HG02798 (cell line): ENCODE measurements around the gene MYO1F.
"Not testable (repeated sequence)": the region's sequence is repeated elsewhere in the genome, so short reads cannot be mapped to it uniquely, and the experiment has no call there.

ENCODE experiments used
- ATAC-seq: cut with Tn5 transposase; IDR thresholded peaks from one replicate; pipeline ENCODE4 v1.9.1; 2021; ENCODE audit warnings: mild to moderate bottlenecking; ENCODE audit not compliant: unreplicated experiment, poor library complexity

Gene MYO1F

DNA sequence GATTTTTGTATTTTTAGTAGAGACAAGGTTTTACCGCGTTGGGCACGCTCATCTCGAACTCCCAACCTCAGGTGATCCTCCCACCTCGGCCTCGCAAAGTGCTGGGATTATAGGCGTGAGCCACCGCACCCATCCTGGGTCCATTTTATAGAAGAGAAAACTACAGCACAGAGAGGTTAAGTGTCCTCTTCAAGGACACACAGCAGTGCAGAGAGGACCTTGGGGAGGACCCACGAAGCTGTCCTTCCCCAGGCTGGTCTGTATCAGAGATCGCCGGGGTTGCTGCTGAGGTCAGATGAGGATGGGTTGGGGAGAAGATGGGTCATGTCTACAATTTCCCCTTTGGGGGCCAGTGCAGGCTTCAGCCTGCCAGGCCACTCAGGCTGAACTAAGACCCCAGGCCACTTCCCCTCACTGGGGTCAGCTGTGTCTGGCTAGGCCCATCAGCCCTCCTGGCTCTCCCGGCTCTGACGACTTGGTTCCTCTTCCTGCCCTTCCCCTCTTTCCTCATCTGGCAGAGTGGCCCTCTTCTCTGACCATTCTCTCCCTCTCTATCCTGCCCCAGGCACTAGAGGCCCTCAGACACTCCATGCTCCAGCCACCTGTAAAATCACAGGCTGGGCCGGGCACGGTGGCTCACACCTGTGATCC is 9.6 kb downstream of the MYO1F start:
- no peak for ATAC-seq

DNA sequence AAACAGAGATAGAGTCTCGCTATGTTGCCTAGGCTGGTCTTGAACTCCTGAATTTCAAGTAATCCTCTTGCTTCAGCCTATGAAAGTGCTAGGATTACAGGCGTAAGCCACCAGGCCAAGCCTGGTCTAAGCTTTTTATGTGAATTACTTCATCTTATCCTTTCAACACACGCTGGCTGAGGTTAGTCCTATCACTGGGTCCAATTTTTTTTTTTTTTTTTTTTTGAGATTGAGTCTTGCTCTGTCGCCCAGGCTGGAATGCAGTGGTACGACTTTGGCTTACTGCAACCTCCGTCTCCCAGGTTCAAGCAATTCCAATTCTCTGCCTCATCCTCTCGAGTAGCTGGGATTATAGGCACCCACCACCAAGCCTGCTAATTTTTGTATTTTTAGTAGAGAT is 10.4 kb downstream of the MYO1F start:
- ATAC-seq: no peak

DNA sequence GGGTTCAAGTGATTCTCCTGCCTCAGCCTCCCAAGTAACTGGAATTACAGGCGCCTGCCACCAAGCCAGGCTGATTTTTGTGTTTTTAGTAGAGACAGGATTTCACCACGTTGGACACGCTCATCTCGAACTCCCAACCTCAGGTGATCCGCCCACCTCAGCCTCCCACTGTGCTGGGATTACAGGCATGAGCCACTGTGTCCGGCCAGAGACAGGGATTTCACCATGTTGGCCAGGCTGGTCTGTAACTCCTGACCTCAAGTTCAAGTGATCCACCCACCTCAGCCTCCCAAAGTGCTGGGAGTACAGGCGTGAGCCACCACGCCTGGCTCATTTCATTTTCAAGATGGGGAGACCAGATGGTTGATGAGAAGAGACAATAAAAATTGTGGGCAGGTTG is 12.4 kb downstream of the MYO1F start:
- not testable (repeated sequence) for ATAC-seq

DNA sequence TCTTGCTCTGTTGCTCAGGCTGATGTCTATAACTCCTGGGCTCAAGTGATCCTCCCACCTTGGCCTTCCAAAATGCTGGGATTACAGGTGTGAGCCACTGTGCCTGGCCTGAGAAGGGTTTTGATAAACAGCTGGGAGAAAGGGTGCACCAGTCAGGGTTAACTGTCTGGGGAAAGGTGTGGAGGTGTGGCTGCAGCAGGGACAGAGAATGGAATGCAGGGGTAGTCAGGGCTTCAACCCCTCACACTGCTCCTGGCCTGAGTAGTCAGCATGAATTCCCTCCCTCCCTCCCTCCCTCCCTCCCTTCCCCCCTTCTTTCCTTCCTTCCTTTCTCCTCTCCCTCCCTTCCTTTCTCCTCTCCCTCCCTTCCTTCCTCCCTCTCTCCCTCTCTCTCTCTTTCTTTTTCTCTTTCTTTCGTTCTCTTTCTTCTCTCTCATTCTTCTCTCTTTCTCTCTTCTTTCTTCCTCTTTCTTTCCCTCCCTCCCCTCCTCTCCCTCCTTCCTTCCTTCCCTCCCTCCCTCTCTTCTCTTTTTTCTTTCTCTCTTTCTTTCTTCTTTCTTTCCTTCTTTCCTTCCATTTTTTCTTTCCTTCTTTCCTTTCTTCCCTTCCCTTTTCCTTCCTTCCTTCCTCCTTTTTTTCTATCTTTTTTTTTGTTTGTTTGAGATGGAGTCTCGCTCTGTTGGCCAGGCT is 16.0 kb downstream of the MYO1F start:
- no peak for ATAC-seq

DNA sequence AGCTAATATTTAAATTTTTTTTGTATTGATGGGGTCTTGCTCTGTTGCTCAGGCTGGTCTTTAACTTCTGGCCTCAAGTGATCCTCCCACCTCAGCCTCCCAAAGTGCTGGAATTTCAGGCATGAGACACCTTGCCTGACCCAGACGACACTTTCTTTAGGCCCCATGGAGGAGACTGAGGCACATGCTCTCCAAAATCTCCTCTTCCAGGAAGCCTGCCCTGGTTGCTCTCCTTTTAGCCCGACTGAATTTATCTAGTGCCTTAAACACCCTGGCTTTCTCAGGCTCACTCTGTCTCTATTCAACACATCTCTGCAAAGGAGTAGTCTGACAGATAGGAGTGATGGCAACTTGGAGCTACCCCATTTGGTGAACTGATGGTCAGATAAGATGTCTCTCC is 18.9 kb downstream of the MYO1F start:
- no peak for ATAC-seq

DNA sequence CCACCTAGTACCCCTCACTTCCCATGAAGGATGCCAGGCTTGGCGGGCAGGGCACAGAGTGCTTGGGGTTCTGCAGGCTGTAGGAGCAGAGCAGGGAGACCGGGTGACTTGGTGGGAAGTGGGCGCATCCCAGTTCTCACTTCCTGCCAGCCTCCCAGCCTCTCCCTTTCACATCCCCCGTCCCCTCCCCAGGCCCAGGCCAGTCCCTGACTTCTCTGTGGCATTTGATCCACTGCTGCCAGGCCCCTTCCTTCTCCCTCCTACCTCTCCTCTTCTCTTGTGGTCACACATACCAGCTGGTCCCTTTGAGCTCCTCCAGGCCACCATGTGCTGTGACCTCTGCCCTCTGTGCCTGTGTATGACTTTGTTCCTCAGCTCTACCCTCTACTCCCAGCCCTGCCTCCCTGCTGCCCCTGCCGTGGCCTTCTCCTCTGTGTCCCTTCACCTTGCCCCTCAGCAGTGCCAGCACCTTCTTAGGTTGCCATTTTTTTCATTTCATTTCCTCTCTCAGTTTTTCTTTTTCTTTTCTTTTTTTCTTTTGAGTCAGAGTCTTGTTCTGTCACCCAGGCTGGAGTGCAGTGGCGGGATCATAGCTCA is 19.5 kb downstream of the MYO1F start:
- ATAC-seq: no peak

DNA sequence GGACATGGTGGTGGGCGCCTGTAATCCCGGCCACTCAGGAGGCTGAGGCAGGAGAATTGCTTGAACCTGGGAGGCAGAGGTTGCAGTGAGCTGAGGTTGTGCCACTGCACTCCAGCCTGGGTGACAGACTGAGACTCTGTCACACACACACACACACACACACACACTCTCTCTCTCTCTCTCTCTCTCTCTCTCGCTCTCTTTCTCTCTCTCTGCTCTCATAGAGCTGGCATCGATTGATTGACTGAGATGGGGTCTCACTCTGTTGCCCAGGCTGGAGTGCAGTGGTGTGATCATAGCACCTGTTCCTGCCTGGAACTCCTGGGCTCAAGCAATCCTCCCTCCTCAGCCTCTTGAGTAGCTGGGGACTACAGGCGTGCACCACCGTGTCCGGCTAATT is 23.5 kb downstream of the MYO1F start:
- ATAC-seq: not testable (repeated sequence)

DNA sequence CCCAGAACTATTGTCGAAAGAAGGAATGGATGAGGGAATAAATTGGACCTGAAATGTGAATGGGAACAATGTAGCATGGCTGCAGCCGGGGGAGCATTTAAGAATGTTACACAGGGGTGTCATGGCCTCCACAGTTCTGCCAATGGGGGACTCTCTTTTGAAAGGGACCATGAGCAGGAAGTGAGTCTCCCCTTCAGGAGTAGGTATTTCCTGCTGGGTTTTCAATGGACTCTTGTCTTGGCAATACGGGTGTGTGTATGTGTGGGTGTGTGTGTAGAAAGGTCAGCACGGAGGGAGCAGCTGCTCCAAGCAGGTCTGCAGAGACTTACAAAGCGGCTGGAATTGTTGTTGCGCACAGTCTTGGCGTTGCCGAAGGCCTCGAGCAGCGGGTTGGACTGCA is 24.4 kb downstream of the MYO1F start:
- ATAC-seq: no peak

DNA sequence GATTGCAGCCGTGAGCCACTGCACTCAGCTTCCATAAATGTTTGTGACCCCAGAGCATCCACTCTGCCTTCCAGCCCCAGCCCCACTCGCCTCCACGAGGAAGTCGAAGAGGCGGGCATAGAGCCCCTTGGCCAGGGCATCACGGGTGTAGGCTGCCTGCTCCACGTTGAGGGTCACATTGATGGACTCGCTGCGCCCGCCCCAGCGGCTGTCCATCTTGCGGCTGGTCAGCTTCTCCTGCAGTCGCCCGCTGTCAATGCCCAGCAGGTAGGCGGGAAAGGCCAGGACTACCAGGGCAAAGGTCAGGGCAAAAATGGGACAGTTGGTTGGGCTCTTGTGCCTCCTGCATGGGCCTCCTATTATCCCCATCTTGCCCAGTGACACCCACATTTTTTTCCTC is 27.2 kb downstream of the MYO1F start:
- no peak for ATAC-seq

DNA sequence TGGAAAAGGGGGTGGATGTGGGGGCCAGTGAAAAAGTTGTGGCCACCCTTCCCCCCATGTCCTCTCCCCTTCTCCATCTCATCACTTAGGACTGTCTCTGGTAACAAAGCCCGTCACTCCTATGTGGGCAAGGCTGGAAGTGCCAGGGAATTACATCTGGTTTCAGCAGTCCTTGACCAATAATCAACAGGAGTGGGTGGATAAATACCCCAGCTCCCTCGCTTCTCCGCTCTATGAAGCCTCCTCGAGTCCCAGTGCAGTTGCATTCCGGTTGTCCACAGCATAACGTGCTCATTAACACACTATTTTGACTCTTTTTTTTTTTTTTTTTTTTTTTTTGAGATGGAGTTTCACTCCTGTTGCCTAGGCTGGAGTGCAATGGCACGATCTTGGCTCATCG is 31.5 kb downstream of the MYO1F start:
- ATAC-seq: no peak

DNA sequence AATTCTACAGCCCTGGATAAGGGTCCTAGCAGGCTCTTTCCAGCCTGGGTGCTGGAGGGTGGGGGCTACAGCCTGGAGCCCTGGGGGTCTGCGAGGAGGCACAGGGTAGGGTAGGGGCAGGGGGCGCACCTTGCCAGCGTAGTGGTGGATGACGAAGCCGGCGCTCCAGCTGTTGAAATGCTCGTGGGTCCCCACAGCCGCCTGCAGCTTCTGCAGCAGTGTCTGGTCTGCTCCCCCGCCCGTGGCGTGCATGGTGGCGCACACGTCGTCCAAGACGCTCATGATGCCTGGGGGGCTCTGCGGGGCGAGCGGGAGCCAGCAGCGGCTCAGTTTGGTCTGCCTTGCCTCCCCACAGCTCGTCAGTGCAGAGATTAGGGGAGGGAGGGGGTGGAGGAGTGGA is 33.1 kb downstream of the MYO1F start:
- ATAC-seq: no peak

DNA sequence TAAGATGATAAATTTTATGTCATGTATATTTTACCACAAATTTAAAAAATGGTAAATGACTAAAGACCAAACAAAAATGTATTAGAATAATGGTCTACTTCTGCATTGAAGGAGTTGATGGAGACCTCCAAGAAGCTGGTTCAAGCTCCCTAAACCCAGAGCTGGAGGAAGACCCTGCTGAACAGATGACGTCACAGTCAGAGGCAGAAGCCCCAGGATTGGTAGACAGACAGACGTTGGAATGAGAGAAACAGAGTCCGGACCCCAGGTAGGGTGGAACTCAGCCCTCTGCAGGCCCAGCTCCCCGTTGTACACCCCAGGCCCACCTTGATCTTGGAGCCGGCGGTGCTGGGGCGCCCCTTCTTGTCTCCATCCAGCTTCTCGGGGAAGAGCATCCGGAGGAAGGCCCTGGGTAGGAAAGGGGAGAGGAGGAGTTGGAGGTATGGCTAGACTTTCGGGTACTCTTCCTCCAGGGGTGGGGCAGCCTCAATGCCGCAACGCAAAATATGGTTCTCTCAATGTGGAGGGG is 37.6 kb downstream of the MYO1F start:
- ATAC-seq: no peak

DNA sequence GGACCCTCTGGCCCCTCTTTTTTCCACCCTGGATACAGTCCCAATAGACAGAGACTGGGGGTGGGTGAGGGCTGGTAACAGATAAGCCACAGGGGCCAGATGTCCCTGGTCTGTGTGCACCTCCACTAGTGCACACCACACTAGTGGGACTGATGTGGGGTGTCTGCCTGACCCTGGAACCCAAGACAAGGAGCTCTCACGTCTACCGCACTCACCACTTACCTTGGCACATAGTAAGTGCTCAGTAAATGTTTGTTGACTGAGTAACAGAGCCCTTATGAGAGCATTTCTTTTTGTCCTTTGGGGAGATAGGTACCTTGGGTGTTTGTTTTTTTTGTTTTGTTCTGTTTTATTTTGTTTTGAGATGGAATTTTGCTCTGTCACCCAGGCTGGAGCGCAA is 40.1 kb downstream of the MYO1F start:
- ATAC-seq: no peak

DNA sequence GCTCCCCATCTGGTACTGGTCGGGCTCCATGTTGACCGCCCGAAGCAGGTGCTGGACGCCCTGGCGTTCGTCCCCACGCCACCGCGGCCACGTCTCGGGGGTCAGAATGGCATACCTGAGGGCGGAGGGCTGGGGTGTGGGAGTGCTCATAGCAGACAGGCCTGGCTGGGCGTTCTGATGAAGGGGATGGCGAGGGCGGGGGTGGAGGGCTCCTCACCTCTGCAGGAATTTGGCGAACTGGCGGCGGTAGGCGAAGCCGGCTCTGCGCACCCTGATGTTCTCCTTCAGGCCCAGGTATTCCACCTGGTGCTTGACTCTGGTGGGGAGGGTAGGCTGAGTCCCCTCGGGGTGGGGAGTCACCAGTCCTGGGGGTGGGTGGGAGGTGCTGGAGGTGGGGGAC is 41.0 kb downstream of the MYO1F start:
- no peak for ATAC-seq

DNA sequence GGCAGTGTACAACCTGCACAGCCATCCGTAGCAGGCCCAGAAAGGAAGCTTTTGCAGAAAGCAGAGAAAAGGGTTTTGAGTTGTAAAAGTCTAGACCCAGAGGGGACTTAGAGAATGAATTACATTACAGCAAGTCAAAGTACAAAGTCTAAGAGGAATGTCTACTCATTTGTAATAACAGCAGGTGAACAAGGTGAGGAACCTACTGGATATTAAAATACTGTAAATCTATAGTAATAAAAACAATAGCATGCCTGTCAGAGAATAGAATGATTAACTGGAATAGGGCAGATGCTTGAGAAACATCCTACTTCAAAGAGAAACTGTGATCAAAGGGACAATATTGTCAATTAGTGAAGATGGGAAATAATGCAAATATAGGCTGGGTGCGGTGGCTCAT is 45.0 kb downstream of the MYO1F start:
- ATAC-seq: no peak

DNA sequence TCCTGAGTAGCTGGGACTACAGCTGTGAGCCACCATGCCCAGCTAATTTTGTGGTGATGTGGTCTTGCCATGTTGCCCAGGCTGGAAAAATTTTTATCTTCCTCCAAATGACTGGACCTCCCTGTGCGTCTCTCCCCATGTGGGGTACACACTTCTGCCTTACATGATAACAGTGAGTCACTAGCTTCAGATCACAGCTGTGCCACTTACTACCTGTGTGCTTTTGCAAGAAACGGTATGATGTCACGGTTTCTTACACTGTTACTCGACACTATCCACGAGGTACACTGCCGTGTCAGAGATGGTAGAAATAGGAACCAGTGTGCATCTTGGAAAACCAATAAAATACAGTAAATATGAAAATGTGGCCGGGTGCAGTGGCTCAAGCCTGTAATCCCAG is 45.8 kb downstream of the MYO1F start:
- ATAC-seq: no peak

DNA sequence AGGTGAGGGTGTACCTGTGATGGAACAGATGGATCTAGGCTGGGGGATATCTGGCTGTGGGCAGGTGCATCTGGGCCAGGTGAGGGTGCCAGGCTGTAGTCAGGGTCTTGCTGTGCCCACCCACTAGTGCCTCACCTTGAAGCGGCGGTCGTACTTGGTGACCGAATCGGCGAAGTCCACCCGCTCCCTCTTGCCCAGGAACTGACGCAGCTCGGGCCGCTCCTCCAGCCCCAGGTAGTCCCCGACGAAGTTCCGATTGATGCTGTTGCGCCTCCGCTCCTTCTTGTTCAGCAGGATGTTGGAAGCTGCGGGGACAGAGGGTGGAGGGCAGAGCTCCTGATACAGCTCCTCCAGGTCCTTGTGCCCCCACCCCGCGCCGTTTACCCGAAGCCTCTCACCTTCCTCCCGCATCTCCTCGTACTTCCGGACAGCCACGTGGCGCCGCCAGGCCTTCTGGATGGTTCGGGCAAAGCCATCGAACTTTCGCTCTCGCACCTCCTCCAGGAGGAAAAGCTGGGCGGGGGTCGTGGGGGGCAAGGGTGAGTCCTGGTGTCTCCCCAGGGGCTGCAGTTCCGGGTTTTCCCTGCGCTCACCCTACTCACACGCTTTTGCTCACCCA is 47.1 kb downstream of the MYO1F start:
- ATAC-seq: no peak

DNA sequence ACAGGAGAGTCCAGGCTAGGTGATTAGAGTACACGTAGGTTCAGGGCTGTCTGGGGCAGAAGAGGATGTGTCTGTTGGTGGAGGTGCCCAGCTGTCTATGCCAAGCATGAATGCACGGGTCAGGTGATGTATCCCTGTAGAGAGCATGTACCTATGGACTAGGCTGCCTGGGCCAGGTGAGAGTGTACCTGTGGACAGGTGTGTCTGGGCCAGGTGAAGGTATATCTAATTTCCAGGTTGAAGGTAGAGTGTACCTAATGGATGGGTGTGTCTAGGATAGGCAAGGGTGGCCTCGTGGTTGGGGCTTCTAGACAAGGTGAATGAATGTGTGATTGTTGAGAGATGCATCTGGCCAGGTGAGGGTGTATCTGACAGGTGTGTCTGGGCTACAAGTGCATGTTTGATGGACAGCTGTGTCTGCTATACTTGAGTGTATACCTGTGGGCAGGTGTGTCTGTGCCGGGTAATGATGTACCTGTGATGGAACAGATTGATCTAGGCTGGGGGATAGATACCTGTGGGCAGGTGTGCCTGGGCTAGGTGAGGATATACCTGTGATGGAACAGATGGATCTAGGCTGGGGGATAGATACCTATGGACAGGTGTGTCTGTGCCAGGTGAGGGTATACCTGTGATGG is 47.8 kb downstream of the MYO1F start:
- ATAC-seq: no peak

DNA sequence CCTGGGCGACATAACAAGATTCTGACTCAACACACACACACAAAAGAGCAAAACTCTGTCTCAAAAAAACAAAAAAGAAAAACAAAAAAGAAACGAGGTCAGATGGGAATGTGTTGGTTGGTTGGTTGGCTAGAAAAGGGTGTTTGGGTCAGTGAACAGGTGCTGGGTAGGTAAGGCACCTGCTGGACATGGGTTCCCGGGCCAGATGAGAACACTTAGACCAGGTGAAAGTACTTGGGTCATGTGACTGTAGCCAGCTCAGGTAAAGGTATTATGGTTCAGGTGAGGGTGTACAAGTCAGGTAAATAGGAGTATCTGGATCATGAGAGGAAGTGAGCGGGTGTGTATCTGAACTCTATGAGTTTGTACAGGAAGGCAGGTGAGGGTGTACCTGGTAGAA is 48.7 kb downstream of the MYO1F start:
- no peak for ATAC-seq

DNA sequence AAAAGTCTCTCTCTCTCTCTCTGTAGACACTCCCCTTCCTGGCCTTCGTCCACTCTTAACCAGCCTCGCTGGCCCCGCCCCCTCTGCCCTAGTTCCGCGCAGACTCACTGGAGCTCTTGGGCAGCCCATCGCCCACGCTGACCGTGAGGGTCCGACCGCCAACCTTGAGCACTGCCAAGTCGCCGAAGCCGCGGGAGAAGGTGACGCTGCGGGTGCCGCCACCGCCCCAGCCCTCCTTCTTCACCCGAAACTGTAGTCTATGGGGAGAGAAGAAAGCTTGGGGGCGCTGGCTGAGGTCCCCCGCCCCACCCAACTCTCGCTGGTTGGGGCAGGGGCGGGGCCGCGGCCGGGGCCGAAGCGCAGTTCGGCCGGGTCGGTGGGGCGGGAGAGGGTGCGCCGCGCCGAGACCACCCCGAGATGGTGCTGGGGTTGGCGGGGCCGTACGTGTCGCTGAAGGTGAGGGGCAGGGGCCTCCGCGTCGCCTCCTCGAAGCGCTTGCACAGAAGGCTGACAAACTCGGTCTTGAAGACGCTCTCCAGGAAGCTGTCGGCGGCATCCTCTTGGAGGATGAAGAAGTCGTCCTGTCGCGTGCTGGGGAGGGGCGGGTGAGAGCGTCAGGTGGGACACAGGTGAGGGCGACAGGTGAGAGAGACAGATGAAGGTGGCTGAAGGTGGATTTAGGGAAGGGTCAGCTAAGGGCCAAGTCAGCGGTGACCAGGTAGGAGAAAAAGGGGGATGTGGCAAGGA is 50.7 kb downstream of the MYO1F start:
- no peak for ATAC-seq
